Bronchial epithelial cell (primary cell): ENCODE measurements around the gene PROSER2. TPM values are rescaled to one million over a fixed set of nuclear protein-coding genes. Genes with fewer than 3 reads are reported as not detected.
"Not testable (repeated sequence)": the region's sequence is repeated elsewhere in the genome, so short reads cannot be mapped to it uniquely, and the experiment has no call there.

ENCODE experiments used
- DNase-seq: peaks from one replicate; pipeline ENCODE4 v3.0.0-alpha.2; 2010; ENCODE audit warnings: low read depth
- FAIRE-seq: peaks from 2 replicates; lab custom pipeline; 2011; peaks lifted over from hg19 to GRCh38; lab: Jason Lieb, UNC
- H3K27me3 ChIP-seq: 2 replicates; pipeline ENCODE4 v1.5.1; 2011; ENCODE audit warnings: low read length; ENCODE audit not compliant: control insufficient read depth, insufficient read depth
- H3K36me3 ChIP-seq: 2 replicates; pipeline ENCODE4 v1.5.1; 2011; ENCODE audit warnings: low read length; ENCODE audit not compliant: control insufficient read depth, insufficient read depth
- H3K4me3 ChIP-seq: 2 replicates; pipeline ENCODE4 v1.5.1; 2011; ENCODE audit warnings: mild to moderate bottlenecking, low read depth, low read length, control low read depth
- CTCF ChIP-seq: IDR thresholded peaks from 2 replicates; pipeline ENCODE4 v1.5.1; 2011; ENCODE audit warnings: mild to moderate bottlenecking, moderate library complexity, low read length, control low read depth, inconsistent platforms; ENCODE audit not compliant: insufficient read depth, severe bottlenecking
- total RNA-seq: library from RNA; depleted of rRNA; stranded (reverse); fragments of >200 nt; gene quantifications from 2 replicates; pipeline ENCODE4 v1.2.1, GENCODE V29; 2014

The PROSER2 gene
- total RNA-seq, 1 donor from 2014 or later, result 20.8 TPM

GRCh38 chr10:11884706-11885423, 61.7 kb downstream of the PROSER2 start:
- TF ChIP-seq CTCF, result no peak
- Histone ChIP-seq H3K4me3 (no peak overlapping the region), H3K27me3 (no peaks in the 10 kb centered on the region), H3K36me3 (no peaks in the 10 kb centered on the region)
- FAIRE-seq (no peak), DNase-seq (peak; percentile 86)

GRCh38 chr10:11885437-11886137, 62.4 kb downstream of the PROSER2 start:
- Histone ChIP-seq H3K36me3 (no peaks in the 10 kb centered on the region), H3K27me3 (no peaks in the 10 kb centered on the region), H3K4me3 (no peak overlapping the region)
- no peak for TF ChIP-seq CTCF
- DNase-seq (no peak), FAIRE-seq (no peak)

- H3K27me3 ChIP-seq, result no peaks in the 10 kb centered on the region
- H3K4me3 ChIP-seq, result no peak overlapping the region
- no peak for TF ChIP-seq CTCF
- FAIRE-seq (no peak), DNase-seq (no peak)
- H3K36me3 ChIP-seq, result no peaks in the 10 kb centered on the region
These were observed 63.0 kb downstream of the PROSER2 start for GRCh38 chr10:11886138-11886474.

- peak; percentile 62 for DNase-seq
These were observed 63.7 kb downstream of the PROSER2 start for GRCh38 chr10:11886851-11887250.

GRCh38 chr10:11887381-11888227, 64.4 kb downstream of the PROSER2 start:
- no peak overlapping the region for H3K4me3 ChIP-seq
- DNase-seq (no peak), FAIRE-seq (no peak)
- H3K27me3 ChIP-seq, result no peaks in the 10 kb centered on the region
- no peaks in the 10 kb centered on the region for H3K36me3 ChIP-seq
- TF ChIP-seq CTCF, result no peak

More at GRCh38 chr10:11886851-11887250, 63.7 kb downstream of the PROSER2 start:
- no peak for TF ChIP-seq CTCF
- H3K36me3 ChIP-seq, result no peaks in the 10 kb centered on the region
- FAIRE-seq, result no peak
- H3K4me3 ChIP-seq, result no peak overlapping the region
- no peaks in the 10 kb centered on the region for H3K27me3 ChIP-seq

GRCh38 chr10:11889263-11889662, 66.1 kb downstream of the PROSER2 start:
- DNase-seq, H3K4me3 ChIP-seq, H3K36me3 ChIP-seq, FAIRE-seq, H3K27me3 ChIP-seq: not testable (repeated sequence)
